Mesenchymal stem cell (in vitro differentiated cells and primary cell): ENCODE data around the gene RBFOX2.
A peak's percentile ranks its signal among the peaks of the same experiment; 100 is the strongest.
"Not testable (repeated sequence)": the region's sequence is repeated elsewhere in the genome, so short reads cannot be mapped to it uniquely, and the experiment has no call there.

Source experiments
- DNase-seq: peaks from one replicate; pipeline ENCODE4 v3.0.0-alpha.2; 2013
- H2AFZ ChIP-seq: one replicate; pipeline ENCODE4 v1.6.1; 2013; ENCODE audit warnings: low read depth, mild to moderate bottlenecking, control low read depth, inconsistent platforms, low read length, moderate library complexity
- H2AK5ac ChIP-seq: 2 replicates; pipeline ENCODE4 v1.6.1; 2013; ENCODE audit warnings: low read length, moderate library complexity, mild to moderate bottlenecking, inconsistent platforms; ENCODE audit not compliant: severe bottlenecking
- H2BK120ac ChIP-seq: one replicate; pipeline ENCODE4 v1.6.1; 2013; ENCODE audit warnings: low read depth, mild to moderate bottlenecking, inconsistent platforms, low read length, moderate library complexity
- H2BK12ac ChIP-seq, 2 experiments: one replicate each; pipeline ENCODE4 v1.6.1; 2013; ENCODE audit warnings: inconsistent platforms in 2 of 2, low read length in 2 of 2, mild to moderate bottlenecking in 2 of 2, moderate library complexity in 2 of 2, control low read depth in 1 of 2
- H2BK15ac ChIP-seq: one replicate; pipeline ENCODE4 v1.6.1; 2013; ENCODE audit warnings: mild to moderate bottlenecking, low read depth, inconsistent platforms; ENCODE audit not compliant: poor library complexity, severe bottlenecking
- H2BK5ac ChIP-seq: 2 replicates; pipeline ENCODE4 v1.6.1; 2013; ENCODE audit warnings: low read depth, mild to moderate bottlenecking, low read length, control low read depth, inconsistent platforms; ENCODE audit not compliant: poor library complexity, severe bottlenecking
- H3K14ac ChIP-seq, 2 experiments: one replicate each; pipeline ENCODE4 v1.6.1; 2013; ENCODE audit warnings: inconsistent platforms in 2 of 2, low read length in 2 of 2, control low read depth in 1 of 2, mild to moderate bottlenecking in 1 of 2, moderate library complexity in 1 of 2
- H3K18ac ChIP-seq, 2 experiments: one replicate each; pipeline ENCODE4 v1.6.1; 2013; ENCODE audit warnings: inconsistent platforms in 2 of 2, low read length in 2 of 2, control low read depth in 1 of 2, low read depth in 1 of 2, mild to moderate bottlenecking in 1 of 2
- H3K23ac ChIP-seq, 2 experiments: one replicate each; pipeline ENCODE4 v1.6.1; 2013; ENCODE audit warnings: inconsistent platforms in 2 of 2, low read length in 2 of 2, mild to moderate bottlenecking in 2 of 2, moderate library complexity in 2 of 2, control low read depth in 1 of 2
- H3K27ac ChIP-seq: 2 replicates; pipeline ENCODE4 v1.5.1; 2013; ENCODE audit warnings: mild to moderate bottlenecking, moderate library complexity, low read length, control low read depth, inconsistent platforms; ENCODE audit not compliant: poor library complexity, severe bottlenecking
- H3K27me3 ChIP-seq, 2 experiments: 2 replicates each; pipeline versions ENCODE4 v1.6.1 to v1.7.0; 2013; ENCODE audit warnings: low read length in 2 of 2, mild to moderate bottlenecking in 2 of 2, moderate library complexity in 2 of 2, control low read depth in 1 of 2, inconsistent platforms in 1 of 2; ENCODE audit not compliant: control insufficient read depth in 1 of 2, insufficient read depth in 1 of 2
- H3K36me3 ChIP-seq, 2 experiments: 2 replicates each; pipeline versions ENCODE4 v1.6.1 to v1.7.0; 2013; ENCODE audit warnings: low read length in 2 of 2, control low read depth in 1 of 2, inconsistent platforms in 1 of 2, low read depth in 1 of 2, mild to moderate bottlenecking in 1 of 2; ENCODE audit not compliant: insufficient read depth in 2 of 2, control insufficient read depth in 1 of 2
- H3K4ac ChIP-seq, 2 experiments: one replicate each; pipeline ENCODE4 v1.6.1; 2013; ENCODE audit warnings: inconsistent platforms in 2 of 2, low read length in 2 of 2, mild to moderate bottlenecking in 2 of 2, moderate library complexity in 2 of 2, control low read depth in 1 of 2, low read depth in 1 of 2
- H3K4me1 ChIP-seq: 2 replicates; pipeline ENCODE4 v1.6.1; 2013; ENCODE audit warnings: low read depth, low read length, control low read depth; ENCODE audit not compliant: control insufficient read depth, insufficient read depth
- H3K4me2 ChIP-seq: 2 replicates; pipeline ENCODE4 v1.6.1; 2013; ENCODE audit warnings: low read length, mild to moderate bottlenecking, inconsistent platforms; ENCODE audit not compliant: poor library complexity, severe bottlenecking
- H3K4me3 ChIP-seq, 2 experiments: 2 replicates each; pipeline versions ENCODE4 v1.5.1 to v1.7.0; 2013; ENCODE audit warnings: low read length in 2 of 2, mild to moderate bottlenecking in 2 of 2, control low read depth in 1 of 2, low read depth in 1 of 2; ENCODE audit not compliant: insufficient read depth in 1 of 2
- H3K79me1 ChIP-seq: replicated peaks from 2 replicates; pipeline ENCODE4 v1.6.1; 2013; ENCODE audit warnings: mild to moderate bottlenecking, control low read depth, low read length, inconsistent platforms; ENCODE audit not compliant: poor library complexity, severe bottlenecking
- H3K9ac ChIP-seq: 2 replicates; pipeline ENCODE4 v1.7.0; 2013; ENCODE audit warnings: mild to moderate bottlenecking, low read length, moderate library complexity
- H3K9me3 ChIP-seq: 2 replicates; pipeline ENCODE4 v1.7.0; 2013; ENCODE audit warnings: mild to moderate bottlenecking, low read length; ENCODE audit not compliant: control insufficient read depth
- H4K8ac ChIP-seq: one replicate; pipeline ENCODE4 v1.6.1; 2013; ENCODE audit warnings: inconsistent platforms, mild to moderate bottlenecking, low read length, moderate library complexity
- H4K91ac ChIP-seq: one replicate; pipeline ENCODE4 v1.6.1; 2013; ENCODE audit warnings: mild to moderate bottlenecking, low read length, inconsistent platforms
- WGBS: methylation state at CpG from one replicate; pipeline ENCODE4 v1.1.7; 2013; ENCODE audit warnings: mixed read lengths; 5-methylcytosine and 5-hydroxymethylcytosine counted together

RBFOX2 gene

GRCh38 chr22:36020865-36021264 is 7.8 kb downstream of the RBFOX2 start:
- H4K8ac ChIP-seq, H2BK12ac ChIP-seq, DNase-seq, H3K14ac ChIP-seq, H3K23ac ChIP-seq, H2AK5ac ChIP-seq, H3K4me1 ChIP-seq, H3K4ac ChIP-seq, H3K9ac ChIP-seq, H2BK15ac ChIP-seq, H4K91ac ChIP-seq, H2BK5ac ChIP-seq, H3K4me3 ChIP-seq, H2AFZ ChIP-seq, H3K9me3 ChIP-seq, H3K18ac ChIP-seq, H2BK120ac ChIP-seq, H3K4me2 ChIP-seq, H3K27ac ChIP-seq, H3K27me3 ChIP-seq: not testable (repeated sequence)
- Histone ChIP-seq H3K79me1 (peaks cover 10% of the 10 kb centered on the region), H3K36me3 (peaks cover 0 to 12% of the 10 kb centered on the region in 2 experiments)
- 100% methylated on average over 2 of the region's 3 CpGs for WGBS

- no peak overlapping the region for H2BK5ac ChIP-seq
- H3K4me1 ChIP-seq = no peaks in the 10 kb centered on the region
- no peak overlapping the region for H2BK12ac ChIP-seq
- H3K27me3 ChIP-seq = no peaks in the 10 kb centered on the region
- peaks cover 11% of the 10 kb centered on the region for H3K79me1 ChIP-seq
- H3K9me3 ChIP-seq = no peaks in the 10 kb centered on the region
- H2AK5ac ChIP-seq = no peak overlapping the region
- H2BK120ac ChIP-seq = no peak overlapping the region
- H2AFZ ChIP-seq = no peak overlapping the region
- no peaks in the 10 kb centered on the region for H3K36me3 ChIP-seq
- no peak overlapping the region for H3K4ac ChIP-seq
- H3K9ac ChIP-seq = peak overlapping the region; percentile 1
- peak overlapping the region in 1 of 2 experiments; percentile 14 for H3K18ac ChIP-seq
- no peak overlapping the region for H3K27ac ChIP-seq
- H3K4me2 ChIP-seq = peak overlapping the region; percentile 42
- H2BK15ac ChIP-seq = no peak overlapping the region
- no peak overlapping the region for H4K91ac ChIP-seq
- no peak overlapping the region for H3K14ac ChIP-seq
- H4K8ac ChIP-seq = no peak overlapping the region
- no peak overlapping the region for H3K4me3 ChIP-seq
- 65% methylated on average over 3 of the region's 3 CpGs for WGBS
- no peak for DNase-seq
- H3K23ac ChIP-seq = no peak overlapping the region
These were observed 11.0 kb downstream of the RBFOX2 start for GRCh38 chr22:36017651-36018091.

DNA sequence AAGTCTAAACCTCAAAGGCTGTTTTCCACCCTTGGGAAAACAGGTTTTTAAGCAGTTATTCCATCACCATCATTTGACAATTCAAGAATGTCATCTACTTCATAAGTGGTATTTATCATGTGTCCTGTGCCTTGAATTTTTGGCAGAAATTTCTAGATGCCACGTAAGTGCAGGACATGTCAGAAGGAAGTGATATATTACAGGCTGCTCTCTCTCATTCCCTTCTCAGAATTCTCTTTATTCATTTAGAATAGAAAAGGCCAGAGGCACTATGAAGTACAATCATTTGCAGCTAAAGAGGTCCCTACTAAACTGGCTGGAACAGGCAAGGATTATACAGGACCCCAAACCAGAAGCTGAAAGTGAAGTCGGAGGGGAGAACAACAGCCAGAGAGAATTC is 11.9 kb downstream of the RBFOX2 start:
- Histone ChIP-seq H2BK5ac (no peak overlapping the region), H3K4me2 (no peak overlapping the region), H2BK15ac (no peak overlapping the region), H2AK5ac (no peak overlapping the region), H3K27ac (no peak overlapping the region), H2BK12ac (no peak overlapping the region), H2BK120ac (no peak overlapping the region), H4K8ac (no peak overlapping the region), H3K14ac (no peak overlapping the region), H3K4me1 (no peaks in the 10 kb centered on the region), H3K27me3 (no peaks in the 10 kb centered on the region), H3K36me3 (no peaks in the 10 kb centered on the region), H3K9ac (no peak overlapping the region), H3K4ac (no peak overlapping the region), H2AFZ (no peak overlapping the region), H3K79me1 (peaks cover 14% of the 10 kb centered on the region), H3K9me3 (no peaks in the 10 kb centered on the region), H3K18ac (no peak overlapping the region), H4K91ac (no peak overlapping the region), H3K4me3 (no peak overlapping the region), H3K23ac (no peak overlapping the region)
- no peak for DNase-seq
- WGBS = 50% methylated on average over 2 of the region's 2 CpGs

GRCh38 chr22:36015811-36016529 is 12.7 kb downstream of the RBFOX2 start:
- no peak overlapping the region for H3K4ac ChIP-seq
- no peak overlapping the region for H3K4me3 ChIP-seq
- WGBS = 55% methylated on average over 2 of the region's 2 CpGs
- H4K91ac ChIP-seq = no peak overlapping the region
- no peak overlapping the region for H2AK5ac ChIP-seq
- H3K14ac ChIP-seq = no peak overlapping the region
- H2BK15ac ChIP-seq = no peak overlapping the region
- H3K79me1 ChIP-seq = peaks cover 14% of the 10 kb centered on the region
- no peak overlapping the region for H2BK12ac ChIP-seq
- H3K36me3 ChIP-seq = no peaks in the 10 kb centered on the region
- H4K8ac ChIP-seq = no peak overlapping the region
- H2AFZ ChIP-seq = no peak overlapping the region
- H3K23ac ChIP-seq = no peak overlapping the region
- DNase-seq = no peak
- peak overlapping the region; percentile 1 for H3K9ac ChIP-seq
- no peak overlapping the region for H3K18ac ChIP-seq
- no peak overlapping the region for H3K27ac ChIP-seq
- peaks cover 2% of the 10 kb centered on the region for H3K4me1 ChIP-seq
- H2BK5ac ChIP-seq = no peak overlapping the region
- no peaks in the 10 kb centered on the region for H3K9me3 ChIP-seq
- H3K27me3 ChIP-seq = no peaks in the 10 kb centered on the region
- H2BK120ac ChIP-seq = no peak overlapping the region
- H3K4me2 ChIP-seq = no peak overlapping the region
